Astrocyte (in vitro differentiated cells and primary cell): Measurements from ENCODE around the gene TCF7. TPM values are rescaled to one million over a fixed set of nuclear protein-coding genes. Genes with fewer than 3 reads are reported as not detected.
A peak's percentile ranks its signal among the peaks of the same experiment; 100 is the strongest.

Source experiments
- DNase-seq: peaks from one replicate; pipeline ENCODE4 v3.0.0-alpha.2; 2010; ENCODE audit warnings: low read depth
- FAIRE-seq: peaks from 2 replicates; lab custom pipeline; 2011; peaks lifted over from hg19 to GRCh38; lab: Jason Lieb, UNC
- H2AFZ ChIP-seq: 2 replicates; pipeline ENCODE4 v1.6.0; 2012; ENCODE audit warnings: low read depth, low read length, inconsistent platforms
- H3K27ac ChIP-seq: 2 replicates; pipeline ENCODE4 v1.5.1; 2011; ENCODE audit warnings: low read depth, low read length, inconsistent platforms
- H3K27me3 ChIP-seq: 2 replicates; pipeline ENCODE4 v1.6.0; 2011; ENCODE audit warnings: low read length, inconsistent platforms; ENCODE audit not compliant: insufficient read depth
- H3K36me3 ChIP-seq: 2 replicates; pipeline ENCODE4 v1.5.1; 2011; ENCODE audit warnings: low read length, inconsistent platforms; ENCODE audit not compliant: insufficient read depth
- H3K4me1 ChIP-seq: 2 replicates; pipeline ENCODE4 v1.5.1; 2011; ENCODE audit warnings: low read length, inconsistent platforms; ENCODE audit not compliant: insufficient read depth
- H3K4me2 ChIP-seq: 2 replicates; pipeline ENCODE4 v1.6.0; 2012; ENCODE audit warnings: low read length, inconsistent platforms
- H3K4me3 ChIP-seq: 2 replicates; pipeline ENCODE4 v1.5.1; 2011; ENCODE audit warnings: low read depth, mild to moderate bottlenecking, low read length, inconsistent platforms; ENCODE audit not compliant: insufficient read depth
- H3K79me2 ChIP-seq: 2 replicates; pipeline ENCODE4 v1.6.0; 2012; ENCODE audit warnings: mild to moderate bottlenecking, low read length, inconsistent platforms; ENCODE audit not compliant: insufficient read depth
- H3K9ac ChIP-seq: 2 replicates; pipeline ENCODE4 v1.6.0; 2012; ENCODE audit warnings: mild to moderate bottlenecking, low read length, inconsistent platforms
- H3K9me3 ChIP-seq: 2 replicates; pipeline ENCODE4 v1.5.1; 2012; ENCODE audit warnings: low read depth, mild to moderate bottlenecking, low read length, inconsistent platforms; ENCODE audit not compliant: insufficient read depth
- H4K20me1 ChIP-seq: 2 replicates; pipeline ENCODE4 v1.6.0; 2012; ENCODE audit warnings: low read length, inconsistent platforms; ENCODE audit not compliant: insufficient read depth
- H3K27ac Mint-ChIP-seq: one replicate; pipeline ENCODE4 v1.8.0; 2021; ENCODE audit warnings: mild to moderate bottlenecking, mixed read lengths; ENCODE audit not compliant: unreplicated experiment
- H3K27me3 Mint-ChIP-seq: one replicate; pipeline ENCODE4 v1.8.0; 2021; ENCODE audit warnings: low read depth, mixed read lengths; ENCODE audit not compliant: unreplicated experiment
- H3K36me3 Mint-ChIP-seq: one replicate; pipeline ENCODE4 v1.8.0; 2021; ENCODE audit warnings: low read depth, mixed read lengths; ENCODE audit not compliant: unreplicated experiment
- H3K4me1 Mint-ChIP-seq: one replicate; pipeline ENCODE4 v1.8.0; 2021; ENCODE audit warnings: low read depth, mixed read lengths; ENCODE audit not compliant: unreplicated experiment
- H3K4me3 Mint-ChIP-seq: one replicate; pipeline ENCODE4 v1.8.0; 2021; ENCODE audit warnings: mild to moderate bottlenecking, moderate library complexity, mixed read lengths; ENCODE audit not compliant: unreplicated experiment
- H3K9me3 Mint-ChIP-seq: one replicate; pipeline ENCODE4 v1.8.0; 2021; ENCODE audit warnings: mild to moderate bottlenecking, mixed read lengths; ENCODE audit not compliant: unreplicated experiment
- CTCF ChIP-seq: IDR thresholded peaks from 2 replicates; pipeline ENCODE4 v1.5.1; 2011; ENCODE audit warnings: low read depth, mild to moderate bottlenecking, inconsistent platforms, low read length, moderate library complexity; ENCODE audit not compliant: insufficient read depth
- EZH2 ChIP-seq: IDR thresholded peaks from 2 replicates; pipeline ENCODE4 v1.6.1; 2012; ENCODE audit warnings: mild to moderate bottlenecking, low read length, inconsistent platforms; ENCODE audit not compliant: insufficient read depth
- total RNA-seq: library from RNA; stranded (reverse); gene quantifications from 2 replicates; pipeline ENCODE4 v1.2.1, GENCODE V29; 2021

TCF7 gene
- total RNA-seq, 1 donor from 2014 or later: 2.6 TPM

- FAIRE-seq (no peak), DNase-seq (no peak)
- peaks cover 36% of the 10 kb centered on the region for H3K36me3 ChIP-seq
- Mint-ChIP-seq H3K9me3 (no peaks in the 10 kb centered on the region), H3K4me3 (no peak overlapping the region), H3K27ac (no peak overlapping the region), H3K27me3 (no peaks in the 10 kb centered on the region), H3K36me3 (peaks cover 19% of the 10 kb centered on the region), H3K4me1 (peaks cover 15% of the 10 kb centered on the region)
- H3K4me2 ChIP-seq: no peak overlapping the region
- no peak overlapping the region for H3K27ac ChIP-seq
- H3K9ac ChIP-seq: no peak overlapping the region
- no peak overlapping the region for H3K4me3 ChIP-seq
- no peak overlapping the region for H2AFZ ChIP-seq
- TF ChIP-seq EZH2: no peak
- no peak for TF ChIP-seq CTCF
- H3K27me3 ChIP-seq: no peaks in the 10 kb centered on the region
- H3K4me1 ChIP-seq: peaks cover 9% of the 10 kb centered on the region
- H4K20me1 ChIP-seq: peaks cover 92% of the 10 kb centered on the region
- H3K79me2 ChIP-seq: peaks cover 57% of the 10 kb centered on the region
- no peaks in the 10 kb centered on the region for H3K9me3 ChIP-seq
These were observed 30.7 kb downstream of the TCF7 start for GRCh38 chr5:134145041-134145757.

- Mint-ChIP-seq H3K27ac (no peak overlapping the region), H3K36me3 (peaks cover 20% of the 10 kb centered on the region), H3K4me1 (peaks cover 10% of the 10 kb centered on the region), H3K4me3 (no peak overlapping the region), H3K27me3 (no peaks in the 10 kb centered on the region), H3K9me3 (no peaks in the 10 kb centered on the region)
- Histone ChIP-seq H3K79me2 (peaks cover 65% of the 10 kb centered on the region), H3K27ac (no peak overlapping the region), H4K20me1 (peaks cover 92% of the 10 kb centered on the region), H3K36me3 (peaks cover 43% of the 10 kb centered on the region), H3K9me3 (no peaks in the 10 kb centered on the region), H2AFZ (no peak overlapping the region), H3K4me1 (peaks cover 8% of the 10 kb centered on the region), H3K9ac (no peak overlapping the region), H3K4me3 (no peak overlapping the region), H3K27me3 (no peaks in the 10 kb centered on the region), H3K4me2 (no peak overlapping the region)
- DNase-seq (peak; percentile 28), FAIRE-seq (no peak)
- TF ChIP-seq EZH2: no peak
- TF ChIP-seq CTCF: peak; percentile 95
These were observed 31.5 kb downstream of the TCF7 start for GRCh38 chr5:134145779-134146581.
